ENCODE data around the gene SLC44A3. TPM values are rescaled to one million over a fixed set of nuclear protein-coding genes. Genes with fewer than 3 reads are reported as not detected.

Gene SLC44A3
- total and polyA plus RNA-seq, 11 donors: 1.3 to 8.8 (median 5.8) TPM

GRCh38 chr1:94790670-94791069, 29.5 kb upstream of the SLC44A3 start:
- ATAC-seq: no peak
- WGBS, 4 donors: 96 to 100% (median 96%) methylated on average over 1 of the region's 1 CpG
- H3K36me3 ChIP-seq: no peaks in the 10 kb centered on the region
- peaks cover 0 to 3% (median 0%) of the 10 kb centered on the region in 9 donors for H3K27me3 ChIP-seq
- TF ChIP-seq CTCF (IDR thresholded peaks at IDR 0.05) (no peak), POLR2A (IDR thresholded peaks at IDR 0.05) (no peak)
- no peak overlapping the region for H3K4me3 ChIP-seq
- intact Hi-C loops (cut with DNase I): loop anchor here in 6 of 10 donors (5.0 to 10.0 kb wide), 6 partner anchors 33 to 136 kb away; no protein-coding TSS in a partner anchor
- no peak for DNase-seq
- no peak overlapping the region for H3K27ac ChIP-seq
- no peaks in the 10 kb centered on the region for H3K9me3 ChIP-seq
- peaks cover 0 to 40% (median 18%) of the 10 kb centered on the region in 12 donors for H3K4me1 ChIP-seq

GRCh38 chr1:94792473-94793295, 27.5 kb upstream of the SLC44A3 start:
- peak overlapping the region in 1 of 12 donors; percentile 11 for H3K4me3 ChIP-seq
- H3K9me3 ChIP-seq: no peaks in the 10 kb centered on the region
- no peaks in the 10 kb centered on the region for H3K36me3 ChIP-seq
- peaks cover 0 to 46% (median 18%) of the 10 kb centered on the region in 12 donors for H3K4me1 ChIP-seq
- H3K27ac ChIP-seq: peak overlapping the region; percentile 5 to 80 (median 66)
- ATAC-seq (peak; percentile 52 to 77 (median 67)), DNase-seq (no peak)
- TF ChIP-seq CTCF (IDR thresholded peaks at IDR 0.05) (peak in 8 of 12 donors; percentile 8 to 45 (median 24)), POLR2A (IDR thresholded peaks at IDR 0.05) (no peak)
- 14 to 25% (median 17%) methylated on average over 5 of the region's 5 CpGs for WGBS, 4 donors
- intact Hi-C loops (cut with DNase I): loop anchor here in 7 of 10 donors (2.0 to 10.0 kb wide), 8 partner anchors 35 to 138 kb away; no protein-coding TSS in a partner anchor
- H3K27me3 ChIP-seq: no peaks in the 10 kb centered on the region

GRCh38 chr1:94793296-94793656, 26.9 kb upstream of the SLC44A3 start:
- ATAC-seq (peak; percentile 65 to 90 (median 82)), DNase-seq (no peak)
- Histone ChIP-seq H3K27me3 (no peaks in the 10 kb centered on the region), H3K36me3 (no peaks in the 10 kb centered on the region), H3K9me3 (no peaks in the 10 kb centered on the region), H3K27ac (peak overlapping the region; percentile 5 to 80 (median 66)), H3K4me1 (peaks cover 0 to 52% (median 18%) of the 10 kb centered on the region in 12 donors), H3K4me3 (peak overlapping the region in 1 of 12 donors; percentile 11)
- WGBS, 4 donors: 30 to 46% (median 41%) methylated on average over 5 of the region's 5 CpGs
- intact Hi-C loops (cut with DNase I): loop anchor here in 7 of 10 donors (2.0 to 10.0 kb wide), 8 partner anchors 36 to 138 kb away; no protein-coding TSS in a partner anchor
- TF ChIP-seq CTCF (IDR thresholded peaks at IDR 0.05) (no peak), POLR2A (IDR thresholded peaks at IDR 0.05) (no peak)

- Histone ChIP-seq H3K27me3 (no peaks in the 10 kb centered on the region), H3K4me3 (no peak overlapping the region), H3K36me3 (no peaks in the 10 kb centered on the region), H3K9me3 (no peaks in the 10 kb centered on the region), H3K27ac (no peak overlapping the region), H3K4me1 (peaks cover 0 to 63% (median 18%) of the 10 kb centered on the region in 12 donors)
- intact Hi-C loops (cut with DNase I): loop anchor here in 4 of 10 donors (5.0 to 10.0 kb wide), 5 partner anchors 91 to 141 kb away; no protein-coding TSS in a partner anchor
- no peak for TF ChIP-seq CTCF (IDR thresholded peaks at IDR 0.05)
- TF ChIP-seq POLR2A (IDR thresholded peaks at IDR 0.05): no peak
- DNase-seq (no peak), ATAC-seq (no peak)
- WGBS, 4 donors: 63 to 69% (median 66%) methylated on average over 7 of the region's 7 CpGs
These were observed 24.7 kb upstream of the SLC44A3 start for GRCh38 chr1:94795434-94795833.

Data from heart left ventricle (tissue), 16 donors.